Spleen (tissue), 7 donors: ENCODE data around the gene DISC1.

Source experiments
- CTCF ChIP-seq, 11 experiments: fragments of 200-600 bp in 7 of 11; fragments of 450-650 bp in 4 of 11; sonication (generic) in 4 of 11; IDR thresholded peaks in 8 of 11; conservative IDR thresholded peaks in 3 of 11; 1 replicate in 7 of 11; 2 replicates in 4 of 11; pipeline versions ENCODE4 v1.4.0 to v1.8.0; 2016 to 2021; ENCODE audit warnings: antibody characterized with exemption in 11 of 11, inconsistent platforms in 4 of 11, mild to moderate bottlenecking in 1 of 11
- POLR2A ChIP-seq, 3 donors: fragments of 450-650 bp; IDR thresholded peaks; one replicate each; pipeline ENCODE4 v1.5.1; 2017; ENCODE audit warnings: antibody characterized with exemption in 3 of 3, mild to moderate bottlenecking in 1 of 3
- POLR2AphosphoS5 ChIP-seq, 3 donors: sonication (generic); formaldehyde crosslinking; IDR thresholded peaks; one replicate each; pipeline ENCODE4 v1.5.1; 2017; ENCODE audit warnings: antibody characterized with exemption in 3 of 3
- donor health status: DM: no; HTN: no; CAD: no; lungs with moderate emphysema.
- donor health status: DM: no; HTN: no; CAD: no.
- donor health status: DM: no; HTN: no; CAD: no.

- TF ChIP-seq CTCF (IDR thresholded peaks at IDR 0.05 in 8 of 11, conservative IDR thresholded peaks at IDR 0.05 in 3 of 11) (no peak), POLR2A (IDR thresholded peaks at IDR 0.05) (no peak), POLR2AphosphoS5 (IDR thresholded peaks at IDR 0.05) (no peak)
These were observed 28.6 kb upstream of the DISC1 start for GRCh38 chr1:231597971-231598370.
